HUDEP-2 (cell line): Measurements from ENCODE around the gene NUDT3.
A peak's percentile ranks its signal among the peaks of the same experiment; 100 is the strongest.
"Not testable (repeated sequence)": the region's sequence is repeated elsewhere in the genome, so short reads cannot be mapped to it uniquely, and the experiment has no call there.

ENCODE experiments used
- DNase-seq, 76 experiments: peaks; one replicate each; lab custom pipeline; 2025; ENCODE audit not compliant: unreplicated experiment in 76 of 76; lab: John Stamatoyannopoulos, UW

Gene NUDT3

GRCh38 chr6:34324738-34325444, 67.6 kb downstream of the NUDT3 start:
- no peak for DNase-seq

DNA sequence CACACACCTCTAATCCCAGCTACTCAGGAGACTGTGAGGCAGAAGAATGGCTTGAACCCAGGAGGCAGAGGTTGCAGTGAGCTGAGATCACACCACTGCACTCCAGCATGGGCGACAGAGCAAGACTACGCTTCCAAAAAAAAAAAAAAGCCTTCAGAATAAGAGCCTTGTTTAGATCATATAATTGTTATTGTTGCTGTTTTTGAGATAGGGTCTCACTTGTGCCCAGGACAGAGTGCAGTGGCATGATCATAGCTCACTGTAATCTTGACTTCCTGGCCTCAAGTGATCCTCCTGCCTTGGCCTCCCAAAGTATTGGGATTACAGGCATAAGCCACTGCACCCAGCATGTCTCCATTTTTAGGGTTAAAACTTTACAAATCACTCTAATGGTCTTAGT, 68.2 kb downstream of the NUDT3 start:
- not testable (repeated sequence) for DNase-seq

DNA sequence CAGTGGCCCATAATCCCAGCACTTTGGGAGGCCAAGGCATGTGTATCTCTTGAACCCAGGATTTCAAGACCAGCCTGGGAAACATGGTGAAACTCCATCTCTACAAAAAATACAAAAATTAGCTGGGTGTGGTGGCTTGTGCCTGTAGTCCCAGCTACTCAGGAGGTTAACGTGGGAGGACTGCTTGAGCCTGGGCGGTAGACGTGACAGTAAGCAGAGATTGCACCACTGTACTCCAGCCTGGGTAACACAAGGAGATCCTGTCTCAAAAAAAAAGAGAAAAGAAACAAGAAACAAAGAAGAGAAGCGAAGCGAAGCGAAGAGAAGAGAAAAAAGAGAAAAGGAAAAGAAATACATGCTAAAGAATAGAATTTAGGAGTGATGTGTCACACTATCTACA, 69.2 kb downstream of the NUDT3 start:
- peak in 1 of 76 experiments; percentile 14 for DNase-seq

DNA sequence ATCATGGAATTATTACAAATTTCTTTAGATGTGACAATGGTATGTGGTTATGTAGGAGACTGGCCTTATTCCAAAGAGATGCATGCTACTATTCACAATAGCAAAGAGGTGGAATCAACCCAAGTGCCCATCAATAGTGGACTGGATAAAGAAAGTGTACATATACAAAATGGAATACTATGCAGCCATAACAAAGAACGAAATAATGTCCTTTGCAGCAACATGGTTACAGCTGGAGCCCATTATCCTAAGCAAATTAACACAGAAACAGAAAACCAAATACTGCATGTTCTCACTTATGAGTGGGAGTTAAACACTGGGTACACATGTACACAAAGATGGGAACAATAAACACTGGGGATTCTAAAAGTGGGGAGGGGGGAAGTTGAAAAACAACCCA, 69.7 kb downstream of the NUDT3 start:
- no peak for DNase-seq

GRCh38 chr6:34321821-34322220, 70.6 kb downstream of the NUDT3 start:
- no peak for DNase-seq

DNA sequence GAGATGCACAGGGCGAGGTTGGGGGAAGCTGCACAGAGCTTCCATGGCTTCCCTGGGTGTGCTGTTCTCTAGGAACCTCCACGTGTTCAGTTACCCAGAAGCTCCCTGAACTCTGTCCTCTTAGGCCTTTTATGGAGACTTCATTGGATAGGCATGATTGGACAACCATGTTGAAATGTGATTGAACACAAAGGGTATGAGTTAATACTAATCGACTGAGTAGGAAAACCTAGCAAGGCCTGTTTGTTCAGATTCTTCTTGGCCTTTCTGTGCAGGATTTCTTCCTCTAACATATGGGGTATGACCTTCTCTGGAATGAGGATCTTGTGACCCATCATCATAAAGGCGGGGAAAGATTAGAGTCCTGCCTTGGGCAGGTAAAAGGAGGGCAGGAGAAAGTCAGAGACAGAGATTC, 73.0 kb downstream of the NUDT3 start:
- DNase-seq = no peak

DNA sequence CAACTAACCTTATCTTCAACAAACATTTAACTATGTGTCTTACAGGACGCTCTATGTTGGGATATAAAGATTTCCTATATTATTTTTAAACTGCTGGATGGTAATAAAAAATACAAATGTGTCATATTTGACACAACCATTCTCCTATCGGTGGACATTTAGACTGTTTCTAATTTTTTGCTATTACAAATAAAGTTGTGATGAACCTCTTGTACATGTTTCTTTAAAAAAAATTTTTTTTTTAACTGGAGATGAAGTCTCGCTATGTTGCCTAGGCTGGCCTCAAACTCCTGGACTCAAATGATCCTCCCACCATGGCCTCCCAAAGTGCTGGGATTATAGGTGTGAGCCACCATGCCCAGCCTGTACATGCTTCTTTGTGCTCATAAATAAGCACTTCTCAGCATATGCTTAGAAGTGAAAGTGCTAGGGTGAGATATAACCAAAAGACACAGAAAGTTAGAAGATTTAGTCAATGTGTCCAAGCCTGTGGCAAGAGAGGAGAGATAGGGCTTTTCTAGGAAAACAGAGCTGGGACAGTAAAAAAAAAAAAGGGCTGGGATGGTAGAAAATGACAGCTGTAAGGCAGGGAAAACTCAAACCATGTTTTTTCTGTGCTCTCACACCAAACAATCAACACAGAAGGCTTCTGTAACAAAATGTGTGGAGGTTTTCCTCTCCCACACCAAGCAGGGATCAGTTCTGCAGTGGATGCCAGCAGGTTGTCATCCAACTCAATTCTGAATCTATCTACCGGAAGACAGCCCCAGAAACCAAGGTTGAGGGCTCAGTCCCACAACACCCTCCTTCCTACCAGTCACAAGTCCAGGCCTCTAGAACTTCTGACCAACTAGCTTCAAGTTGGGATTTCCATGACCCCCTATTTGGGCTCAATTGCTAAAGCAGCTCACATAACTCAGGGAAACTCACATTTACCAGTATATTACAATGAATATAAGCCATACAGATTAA, 73.7 kb downstream of the NUDT3 start:
- peak in 6 of 76 experiments; percentile 18 to 55 (median 24) for DNase-seq

DNA sequence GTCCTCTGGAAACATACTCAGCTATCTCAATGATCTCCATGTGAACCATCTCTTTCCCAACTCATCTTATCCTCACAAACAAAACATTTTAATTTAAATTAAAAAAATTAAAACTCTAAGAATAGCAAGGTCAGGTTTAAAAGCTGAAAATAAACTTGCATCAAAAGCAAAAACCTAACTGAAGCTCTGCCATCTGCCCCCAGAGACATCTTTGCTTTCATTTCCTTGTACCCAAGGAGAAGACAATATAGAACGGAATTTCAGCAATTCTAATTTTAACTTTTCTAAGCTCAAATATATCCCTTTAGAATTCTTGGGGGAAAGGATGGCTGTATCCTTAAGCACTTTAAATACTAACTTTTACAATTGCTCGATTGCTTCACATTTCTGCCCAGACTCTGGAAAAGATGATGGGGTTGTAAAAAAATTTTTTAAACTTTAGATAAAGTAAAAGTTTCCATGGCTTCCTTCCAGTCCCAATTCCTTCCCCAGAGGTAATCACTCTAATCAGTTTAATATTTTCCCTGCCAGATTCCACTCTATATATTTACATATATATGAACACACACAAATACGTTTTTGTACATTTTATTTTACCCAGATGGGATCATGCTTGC, 74.5 kb downstream of the NUDT3 start:
- no peak for DNase-seq

DNA sequence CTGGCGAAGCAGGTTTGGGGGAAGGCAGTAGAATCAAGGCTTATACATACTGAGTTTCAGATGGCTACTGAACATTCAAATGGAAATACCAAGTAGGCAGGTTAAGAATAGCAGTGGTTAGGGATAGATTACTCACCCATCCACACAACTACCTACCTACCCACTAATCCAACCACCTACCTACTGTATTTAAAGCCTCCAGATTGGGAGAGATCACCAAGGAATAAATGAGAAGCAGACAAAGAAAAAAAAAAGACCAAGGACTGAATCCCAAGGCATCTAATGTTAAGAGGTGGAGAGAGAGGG, 75.3 kb downstream of the NUDT3 start:
- no peak for DNase-seq

DNA sequence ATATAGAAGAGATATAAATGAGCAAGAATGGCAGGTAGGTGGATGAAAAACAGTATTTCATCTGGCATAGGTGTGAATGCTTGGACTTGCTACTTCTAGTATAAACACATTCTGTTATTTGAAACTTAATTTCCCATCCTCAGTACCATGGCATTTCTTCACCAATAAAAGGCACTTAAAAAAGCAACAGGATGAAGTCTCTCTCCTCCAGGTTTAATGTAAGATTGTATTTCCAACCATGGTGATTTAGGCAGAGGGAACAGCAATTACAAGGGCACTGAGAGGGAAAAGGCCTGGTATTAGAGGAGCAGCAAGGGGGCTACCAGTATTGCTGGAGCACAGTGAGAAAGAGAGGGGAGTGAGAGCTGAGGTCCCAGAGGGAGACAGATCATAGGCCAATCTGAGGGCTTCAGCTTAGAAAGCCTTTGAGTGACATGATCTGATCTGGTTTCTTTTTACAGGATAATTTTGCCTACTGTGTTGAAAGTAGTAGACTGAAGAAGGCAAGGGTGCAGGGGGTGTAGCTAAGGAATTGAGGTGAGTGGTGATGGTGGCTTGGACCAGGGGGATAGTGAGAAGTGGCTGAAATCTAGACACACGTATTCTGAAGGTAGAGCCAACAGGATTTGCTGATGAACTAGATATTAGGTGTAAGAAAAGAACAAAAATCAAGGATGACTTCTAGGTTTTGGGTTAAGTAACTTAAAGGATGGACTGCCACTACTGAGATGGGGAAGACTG, 75.9 kb downstream of the NUDT3 start:
- DNase-seq = no peak

DNA sequence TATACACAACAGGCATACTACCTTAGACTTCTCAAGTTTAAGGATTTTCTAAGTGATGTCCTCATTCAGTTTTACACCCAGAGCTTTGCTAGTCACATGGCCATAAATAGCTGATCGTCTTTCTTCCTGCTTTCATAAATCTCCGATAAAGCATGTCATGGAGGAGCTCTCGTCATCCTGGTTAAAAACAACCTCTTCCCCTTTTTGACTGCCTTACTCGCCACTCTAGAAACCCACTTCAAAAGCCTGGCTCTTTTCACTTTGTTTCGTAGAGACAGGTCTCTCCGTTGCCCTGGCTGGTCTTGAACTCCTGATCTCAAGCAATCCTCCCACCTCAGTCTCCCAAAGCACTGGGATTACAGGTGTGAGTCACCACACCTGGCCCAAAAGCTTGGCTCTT, 76.7 kb downstream of the NUDT3 start:
- no peak for DNase-seq

GRCh38 chr6:34315256-34315655, 77.2 kb downstream of the NUDT3 start:
- DNase-seq = no peak

- DNase-seq = no peak
These were observed 80.2 kb downstream of the NUDT3 start for GRCh38 chr6:34312259-34312658.

GRCh38 chr6:34310817-34311216, 81.7 kb downstream of the NUDT3 start:
- no peak for DNase-seq

- no peak for DNase-seq
These were observed 84.0 kb downstream of the NUDT3 start for GRCh38 chr6:34308483-34308882.

DNA sequence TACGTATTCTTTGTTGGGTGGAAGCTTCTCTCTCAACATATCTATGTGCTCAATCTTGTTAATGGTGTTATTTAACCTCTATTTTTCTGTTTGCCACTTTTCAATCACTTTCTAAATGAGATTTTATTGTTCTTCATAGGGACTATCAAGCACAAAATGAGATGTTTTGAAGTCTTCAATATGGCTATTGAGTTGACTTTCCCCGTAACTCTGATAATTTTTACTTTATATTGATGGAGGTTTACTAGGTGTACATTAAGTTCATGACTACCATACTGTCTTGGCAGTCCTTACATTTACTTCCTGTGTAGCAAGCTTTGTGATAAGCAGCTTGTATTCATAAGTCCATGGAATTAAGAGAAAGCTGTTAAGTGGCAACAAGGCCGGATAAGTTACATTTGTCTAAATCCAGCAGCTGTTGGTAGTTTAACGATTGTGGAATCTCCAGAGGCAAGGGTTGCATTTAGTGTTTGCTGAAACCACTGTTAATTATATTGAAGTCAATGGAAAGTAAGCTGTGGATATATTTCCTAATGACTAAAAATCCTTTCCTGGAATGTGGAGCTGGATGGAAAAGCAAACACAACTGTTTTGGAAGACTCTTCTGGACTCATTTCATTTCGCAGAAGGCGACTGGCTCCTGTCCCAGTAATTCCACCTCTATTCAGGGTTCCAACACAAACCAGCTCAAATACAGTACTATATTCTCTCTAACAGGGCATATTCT, 86.3 kb downstream of the NUDT3 start:
- no peak for DNase-seq

DNA sequence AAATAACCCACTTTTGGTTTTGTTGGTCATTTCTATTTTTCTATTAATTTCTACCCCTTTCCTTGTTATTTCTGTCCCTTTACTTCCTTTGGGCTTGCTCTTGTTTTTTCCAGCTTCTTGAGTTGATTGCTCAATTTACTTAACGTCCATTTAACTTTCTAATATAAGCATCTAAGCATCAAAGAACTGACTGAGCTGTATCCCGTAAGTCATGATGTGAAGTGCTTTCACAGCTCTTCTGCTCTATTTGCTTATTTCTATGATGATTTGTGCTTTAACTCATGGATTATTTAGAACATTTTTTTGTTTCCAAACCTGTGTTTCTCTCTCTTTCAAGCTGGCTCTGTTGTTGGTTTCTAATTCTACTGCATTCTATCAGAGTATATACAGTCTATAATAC, 87.0 kb downstream of the NUDT3 start:
- no peak for DNase-seq

DNA sequence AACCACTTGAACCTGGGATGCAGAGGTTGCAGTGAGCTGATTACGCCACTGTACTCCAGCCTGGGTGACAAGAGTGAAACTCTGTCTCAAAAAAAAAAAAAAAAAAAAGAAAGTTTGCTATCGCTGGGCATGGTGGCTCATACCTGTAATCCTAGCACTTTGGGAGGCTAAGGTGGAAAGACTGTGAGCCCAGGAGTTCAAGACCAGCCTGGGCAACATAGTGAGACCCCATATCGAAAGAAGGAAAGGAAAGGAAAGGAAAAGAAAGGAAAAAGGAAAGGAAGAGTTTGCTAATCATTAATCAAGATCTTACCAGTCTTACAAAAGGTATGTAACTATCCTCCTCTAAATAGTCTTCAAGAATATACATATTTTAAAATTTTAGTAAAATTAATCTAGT, 88.3 kb downstream of the NUDT3 start:
- no peak for DNase-seq

DNA sequence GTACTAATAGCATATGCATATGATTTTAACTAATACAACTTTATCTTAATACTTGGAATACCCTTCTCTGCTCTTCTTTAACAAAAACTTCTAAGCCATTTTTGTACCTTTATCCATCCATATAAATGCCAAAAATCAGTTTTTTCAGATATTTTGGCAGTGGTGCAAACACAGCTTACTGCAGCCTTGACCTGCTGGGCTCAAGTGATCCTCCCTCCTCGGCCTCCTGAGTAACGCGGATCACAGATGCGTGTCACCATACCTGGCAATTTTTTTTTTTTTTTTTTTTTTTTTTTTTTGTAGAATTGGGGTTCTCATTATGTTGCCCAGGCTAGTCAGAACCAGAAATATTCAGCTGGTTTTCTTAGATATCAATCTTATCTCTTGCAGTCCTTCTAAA, 89.5 kb downstream of the NUDT3 start:
- no peak for DNase-seq

GRCh38 chr6:34301408-34301807, 91.1 kb downstream of the NUDT3 start:
- DNase-seq = no peak
